Neural cell (in vitro differentiated cells): ENCODE results near the gene MYO18B. TPM values are rescaled to one million over a fixed set of nuclear protein-coding genes. Genes with fewer than 3 reads are reported as not detected.

ENCODE experiments used
- H2AFZ ChIP-seq: fragments of 200-600, 300-800 bp; sonication (generic), shearing (Covaris generic); 2 replicates; pipeline ENCODE4 v1.6.0; 2014; ENCODE audit warnings: low read depth, mild to moderate bottlenecking, antibody characterized with exemption, low read length, moderate library complexity
- H3F3A ChIP-seq: fragments of 200-600 bp; shearing (Covaris generic); 2 replicates; pipeline ENCODE4 v1.6.1; 2016; ENCODE audit warnings: mild to moderate bottlenecking, moderate library complexity, mixed read lengths, antibody characterized with exemption, low read length; ENCODE audit not compliant: insufficient read depth, poor library complexity, severe bottlenecking
- H3K27ac ChIP-seq: fragments of 200-600, 300-800 bp; sonication (generic), shearing (Covaris generic); 2 replicates; pipeline ENCODE4 v1.5.1; 2014; ENCODE audit warnings: mild to moderate bottlenecking, low read length, moderate library complexity
- H3K27me3 ChIP-seq: fragments of 300-800, 200-600 bp; sonication (generic), shearing (Covaris generic); 2 replicates; pipeline ENCODE4 v1.6.0; 2014; ENCODE audit warnings: mild to moderate bottlenecking, low read depth, low read length, moderate library complexity; ENCODE audit not compliant: insufficient read depth
- H3K36me3 ChIP-seq: fragments of 300-800, 200-600 bp; sonication (generic), shearing (Covaris generic); 2 replicates; pipeline ENCODE4 v1.5.1; 2014; ENCODE audit warnings: mild to moderate bottlenecking, antibody characterized with exemption, low read length, moderate library complexity; ENCODE audit not compliant: insufficient read depth
- H3K4me2 ChIP-seq: fragments of 300-800, 200-600 bp; sonication (generic), shearing (Covaris generic); 2 replicates; pipeline ENCODE4 v1.6.0; 2014; ENCODE audit warnings: mild to moderate bottlenecking, low read length
- H3K4me3 ChIP-seq: fragments of 300-800, 200-600 bp; sonication (generic), shearing (Covaris generic); 2 replicates; pipeline ENCODE4 v1.5.1; 2014; ENCODE audit warnings: mild to moderate bottlenecking, low read length, moderate library complexity
- H3K79me2 ChIP-seq: fragments of 200-600 bp; shearing (Covaris generic); replicated peaks from 2 replicates; pipeline ENCODE4 v1.6.0; 2014; ENCODE audit warnings: mild to moderate bottlenecking, low read length, moderate library complexity; ENCODE audit not compliant: insufficient read depth
- H3K9ac ChIP-seq: fragments of 300-800, 200-600 bp; sonication (generic), shearing (Covaris generic); 2 replicates; pipeline ENCODE4 v1.6.1; 2016; ENCODE audit warnings: mild to moderate bottlenecking, low read length, mixed read lengths
- H3K9me2 ChIP-seq: fragments of 200-600 bp; shearing (Covaris generic); 2 replicates; pipeline ENCODE4 v1.6.1; 2016; ENCODE audit warnings: mild to moderate bottlenecking, low read length, mixed read lengths; ENCODE audit not compliant: insufficient read depth
- H3K9me3 ChIP-seq: fragments of 200-600, 300-800 bp; sonication (generic), shearing (Covaris generic); 2 replicates; pipeline ENCODE4 v1.6.1; 2016; ENCODE audit warnings: mild to moderate bottlenecking, mixed run types, low read length, moderate library complexity, mixed read lengths
- H4K20me1 ChIP-seq: fragments of 200-600 bp; shearing (Covaris generic); 2 replicates; pipeline ENCODE4 v1.6.1; 2016; ENCODE audit warnings: mild to moderate bottlenecking, mixed run types; ENCODE audit not compliant: insufficient read depth
- EP300 ChIP-seq: fragments of 450-650 bp; conservative IDR thresholded peaks from 2 replicates; pipeline ENCODE4 v1.6.1; 2014; ENCODE audit warnings: antibody characterized with exemption, mild to moderate bottlenecking, moderate library complexity; ENCODE audit not compliant: poor library complexity, severe bottlenecking
- EZH2 ChIP-seq: fragments of 200-600, 300-800 bp; shearing (Covaris generic), sonication (generic); IDR thresholded peaks from 2 replicates; pipeline ENCODE4 v1.6.1; 2014; ENCODE audit warnings: antibody characterized with exemption, low read length, borderline replicate concordance, mild to moderate bottlenecking; ENCODE audit not compliant: insufficient read depth, poor library complexity, severe bottlenecking
- MXI1 ChIP-seq: fragments of 450-650 bp; conservative IDR thresholded peaks from 2 replicates; pipeline ENCODE4 v1.6.1; 2014; ENCODE audit warnings: antibody characterized with exemption, mild to moderate bottlenecking; ENCODE audit not compliant: poor library complexity, severe bottlenecking
- POLR2AphosphoS5 ChIP-seq: IDR thresholded peaks from 2 replicates; pipeline ENCODE4 v1.6.1; 2012
- RAD21 ChIP-seq: fragments of 450-650 bp; conservative IDR thresholded peaks from 2 replicates; pipeline ENCODE4 v1.6.1; 2014; ENCODE audit warnings: antibody characterized with exemption, mild to moderate bottlenecking, moderate library complexity
- REST ChIP-seq: IDR thresholded peaks from 2 replicates; pipeline ENCODE4 v1.6.1; 2012; ENCODE audit warnings: borderline replicate concordance
- TAF1 ChIP-seq: IDR thresholded peaks from 2 replicates; pipeline ENCODE4 v1.6.1; 2012; ENCODE audit warnings: low read depth
- polyA plus RNA-seq: library from polyadenylated mRNA; depleted of rRNA; stranded (reverse); fragments of >200 nt; gene quantifications from 2 replicates; pipeline ENCODE4 v1.2.3, GENCODE V29; 2014
- TF ChIP-seq, protein P1 (sequence below): fragments of 450-650 bp; IDR thresholded peaks from 2 replicates; pipeline ENCODE4 v1.5.1; 2014; ENCODE audit warnings: antibody characterized with exemption, mild to moderate bottlenecking, moderate library complexity; ENCODE audit not compliant: poor library complexity, severe bottlenecking

MYO18B gene
- polyA plus RNA-seq, 1 donor from 2014 or later = 0.71 TPM

GRCh38 chr22:25722223-25722622 lies 19.8 kb upstream of the MYO18B start:
- H4K20me1 ChIP-seq = no peaks in the 10 kb centered on the region
- no peak overlapping the region for H3K4me2 ChIP-seq
- H3K4me3 ChIP-seq = no peak overlapping the region
- no peak overlapping the region for H2AFZ ChIP-seq
- H3F3A ChIP-seq = no peaks in the 10 kb centered on the region
- H3K36me3 ChIP-seq = no peaks in the 10 kb centered on the region
- H3K27ac ChIP-seq = no peak overlapping the region
- no peak overlapping the region for H3K9ac ChIP-seq
- no peaks in the 10 kb centered on the region for H3K9me3 ChIP-seq
- TF ChIP-seq POLR2AphosphoS5 (no peak), REST (no peak), MXI1 (no peak), EZH2 (no peak), EP300 (no peak)
- TF ChIP-seq, protein P1, sequence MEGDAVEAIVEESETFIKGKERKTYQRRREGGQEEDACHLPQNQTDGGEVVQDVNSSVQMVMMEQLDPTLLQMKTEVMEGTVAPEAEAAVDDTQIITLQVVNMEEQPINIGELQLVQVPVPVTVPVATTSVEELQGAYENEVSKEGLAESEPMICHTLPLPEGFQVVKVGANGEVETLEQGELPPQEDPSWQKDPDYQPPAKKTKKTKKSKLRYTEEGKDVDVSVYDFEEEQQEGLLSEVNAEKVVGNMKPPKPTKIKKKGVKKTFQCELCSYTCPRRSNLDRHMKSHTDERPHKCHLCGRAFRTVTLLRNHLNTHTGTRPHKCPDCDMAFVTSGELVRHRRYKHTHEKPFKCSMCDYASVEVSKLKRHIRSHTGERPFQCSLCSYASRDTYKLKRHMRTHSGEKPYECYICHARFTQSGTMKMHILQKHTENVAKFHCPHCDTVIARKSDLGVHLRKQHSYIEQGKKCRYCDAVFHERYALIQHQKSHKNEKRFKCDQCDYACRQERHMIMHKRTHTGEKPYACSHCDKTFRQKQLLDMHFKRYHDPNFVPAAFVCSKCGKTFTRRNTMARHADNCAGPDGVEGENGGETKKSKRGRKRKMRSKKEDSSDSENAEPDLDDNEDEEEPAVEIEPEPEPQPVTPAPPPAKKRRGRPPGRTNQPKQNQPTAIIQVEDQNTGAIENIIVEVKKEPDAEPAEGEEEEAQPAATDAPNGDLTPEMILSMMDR = no peak
- no peaks in the 10 kb centered on the region for H3K9me2 ChIP-seq
- no peaks in the 10 kb centered on the region for H3K27me3 ChIP-seq
- H3K79me2 ChIP-seq = no peaks in the 10 kb centered on the region

DNA sequence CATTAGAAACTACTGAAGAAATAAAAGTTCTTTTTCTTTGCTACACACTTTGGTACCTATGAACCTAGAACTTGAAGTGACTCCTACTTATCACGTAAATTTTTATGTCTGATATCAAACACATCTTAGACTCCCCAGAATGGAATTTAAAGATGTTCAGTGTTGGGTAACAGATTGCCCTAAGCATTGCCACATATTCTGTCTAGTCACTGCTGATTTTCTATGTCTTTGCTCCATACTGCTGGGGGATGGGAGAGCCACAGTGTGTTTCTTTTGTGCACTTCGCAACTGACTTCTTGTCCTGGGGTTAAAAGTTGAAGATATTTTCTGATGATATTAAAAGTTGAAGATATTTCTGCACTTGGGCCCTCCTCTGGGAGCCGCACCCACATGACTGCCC lies 19.4 kb upstream of the MYO18B start:
- H3F3A ChIP-seq = no peaks in the 10 kb centered on the region
- no peaks in the 10 kb centered on the region for H3K36me3 ChIP-seq
- TF ChIP-seq EZH2 (no peak), TAF1 (no peak), RAD21 (no peak)
- TF ChIP-seq, protein P1 = no peak
- no peaks in the 10 kb centered on the region for H3K9me3 ChIP-seq
- no peaks in the 10 kb centered on the region for H3K27me3 ChIP-seq
- no peak overlapping the region for H2AFZ ChIP-seq
- H3K9ac ChIP-seq = no peak overlapping the region
- no peaks in the 10 kb centered on the region for H3K79me2 ChIP-seq
- H3K4me3 ChIP-seq = no peak overlapping the region
- no peaks in the 10 kb centered on the region for H4K20me1 ChIP-seq
- no peak overlapping the region for H3K4me2 ChIP-seq
- H3K9me2 ChIP-seq = no peaks in the 10 kb centered on the region
- H3K27ac ChIP-seq = no peak overlapping the region
